ENCODE results near the gene CDC42BPA.

DNA sequence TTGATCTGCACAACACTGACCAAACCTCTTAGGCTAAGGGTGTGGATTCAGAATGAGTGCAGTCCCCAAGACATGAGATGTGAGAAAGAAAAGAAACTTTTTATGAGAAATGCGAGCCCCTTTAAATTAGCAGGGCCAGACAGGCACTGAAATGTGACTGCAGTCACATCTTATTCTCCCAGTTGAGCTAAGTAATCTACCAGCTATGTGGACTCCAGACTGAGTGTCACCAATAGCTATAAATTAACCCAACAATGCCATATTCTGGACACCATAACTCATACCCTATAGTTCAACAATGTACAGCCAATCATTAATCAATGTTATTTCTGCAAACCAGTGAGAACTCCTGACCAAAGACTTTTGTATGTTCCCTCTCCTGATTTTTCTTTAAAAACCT is 225.0 kb downstream of the CDC42BPA start:
- TF ChIP-seq PML (IDR thresholded peaks at IDR 0.05; ENCODE audit: low read length), result no peak
- TF ChIP-seq TBL1XR1 (IDR thresholded peaks at IDR 0.05; ENCODE audit: low read length in 2 of 2), result no peak
- no peak for TF ChIP-seq NBN (IDR thresholded peaks at IDR 0.05; ENCODE audit: low read depth)
- TF ChIP-seq HDAC3 (IDR thresholded peaks at IDR 0.05; ENCODE audit: borderline replicate concordance, partially characterized antibody), result no peak
- TF ChIP-seq POLR2A (conservative IDR thresholded peaks at IDR 0.05), result no peak
- no peak for TF ChIP-seq MCM3 (IDR thresholded peaks at IDR 0.05)
- TF ChIP-seq SIX5 (IDR thresholded peaks at IDR 0.05; ENCODE audit: borderline replicate concordance in 1 of 2, insufficient read depth in 1 of 2, low read depth in 1 of 2, low read length in 2 of 2), result no peak
- no peak for TF ChIP-seq POLR2AphosphoS5 (IDR thresholded peaks at IDR 0.05; ENCODE audit: control insufficient read depth, insufficient read depth, low read depth, low read length)
- TF ChIP-seq, protein P1, sequence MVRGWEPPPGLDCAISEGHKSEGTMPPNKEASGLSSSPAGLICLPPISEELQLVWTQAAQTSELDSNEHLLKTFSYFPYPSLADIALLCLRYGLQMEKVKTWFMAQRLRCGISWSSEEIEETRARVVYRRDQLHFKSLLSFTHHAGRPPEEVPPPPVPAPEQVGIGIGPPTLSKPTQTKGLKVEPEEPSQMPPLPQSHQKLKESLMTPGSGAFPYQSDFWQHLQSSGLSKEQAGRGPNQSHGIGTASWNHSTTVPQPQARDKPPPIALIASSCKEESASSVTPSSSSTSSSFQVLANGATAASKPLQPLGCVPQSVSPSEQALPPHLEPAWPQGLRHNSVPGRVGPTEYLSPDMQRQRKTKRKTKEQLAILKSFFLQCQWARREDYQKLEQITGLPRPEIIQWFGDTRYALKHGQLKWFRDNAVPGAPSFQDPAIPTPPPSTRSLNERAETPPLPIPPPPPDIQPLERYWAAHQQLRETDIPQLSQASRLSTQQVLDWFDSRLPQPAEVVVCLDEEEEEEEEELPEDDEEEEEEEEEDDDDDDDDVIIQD (CRISPR knock-in tag; IDR thresholded peaks at IDR 0.05), result no peak
- no peak for TF ChIP-seq ZNF274 (IDR thresholded peaks at IDR 0.05; ENCODE audit: borderline replicate concordance, low read depth, low read length)
